ENCODE results near the gene NRDE2.
A peak's percentile ranks its signal among the peaks of the same experiment; 100 is the strongest.

Gene NRDE2

GRCh38 chr14:90295870-90296516 is 35.7 kb downstream of the NRDE2 start:
- Histone ChIP-seq H3K4me3 (replicated peaks; ENCODE audit: insufficient read depth, low read length) (no peak overlapping the region), H3K27me3 (ENCODE audit: insufficient read depth, poor library complexity, severe bottlenecking) (no peaks in the 10 kb centered on the region), H3K27ac (replicated peaks) (peak overlapping the region; percentile 91)
- TF ChIP-seq SPI1 (IDR thresholded peaks at IDR 0.05; ENCODE audit: borderline replicate concordance, low read depth) (peak; percentile 85), REST (IDR thresholded peaks at IDR 0.05; ENCODE audit: insufficient replicate concordance, low read depth) (no peak), POLR2AphosphoS5 (IDR thresholded peaks at IDR 0.05; ENCODE audit: low read depth) (peak; percentile 56; the same call in 1 of the 2 replicates), GABPA (IDR thresholded peaks at IDR 0.05; ENCODE audit: low read depth) (no peak)
- DNase-seq (ENCODE audit: low read depth in 1 of 2, low spot score in 1 of 2) = peak; percentile 67 to 79

DNA sequence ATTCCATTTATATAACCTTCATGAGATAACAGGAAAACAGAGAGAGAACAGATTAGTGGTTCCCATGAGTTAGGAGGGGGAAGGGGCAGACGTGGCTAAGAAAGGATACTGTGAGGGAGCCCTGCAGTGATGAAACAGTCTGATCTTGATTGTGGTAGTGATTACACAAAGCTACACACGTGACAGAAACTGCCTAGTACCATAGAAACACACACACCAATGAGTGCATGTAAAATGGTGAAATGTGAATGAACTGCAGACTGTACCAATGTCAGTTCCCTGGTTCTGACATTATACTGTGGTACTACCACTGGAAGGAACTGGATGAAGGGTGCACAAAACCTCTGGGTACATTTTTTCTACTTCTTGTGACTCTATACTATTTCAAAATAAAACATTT is 36.9 kb downstream of the NRDE2 start:
- Histone ChIP-seq H3K27ac (replicated peaks) (peak overlapping the region; percentile 91), H3K27me3 (ENCODE audit: insufficient read depth, poor library complexity, severe bottlenecking) (no peaks in the 10 kb centered on the region), H3K4me3 (replicated peaks; ENCODE audit: insufficient read depth, low read length) (no peak overlapping the region)
- peak; percentile 86 to 91 for DNase-seq (ENCODE audit: low read depth in 1 of 2, low spot score in 1 of 2)
- no peak for TF ChIP-seq GABPA (IDR thresholded peaks at IDR 0.05; ENCODE audit: low read depth)
- TF ChIP-seq REST (IDR thresholded peaks at IDR 0.05; ENCODE audit: insufficient replicate concordance, low read depth) = no peak
- no peak for TF ChIP-seq POLR2AphosphoS5 (IDR thresholded peaks at IDR 0.05; ENCODE audit: low read depth)
- TF ChIP-seq SPI1 (IDR thresholded peaks at IDR 0.05; ENCODE audit: borderline replicate concordance, low read depth) = no peak

GRCh38 chr14:90293766-90294730 is 37.7 kb downstream of the NRDE2 start:
- TF ChIP-seq SPI1 (IDR thresholded peaks at IDR 0.05; ENCODE audit: borderline replicate concordance, low read depth) = no peak
- no peak for TF ChIP-seq GABPA (IDR thresholded peaks at IDR 0.05; ENCODE audit: low read depth)
- no peak for TF ChIP-seq POLR2AphosphoS5 (IDR thresholded peaks at IDR 0.05; ENCODE audit: low read depth)
- no peak for TF ChIP-seq REST (IDR thresholded peaks at IDR 0.05; ENCODE audit: insufficient replicate concordance, low read depth)
- TF ChIP-seq, protein P1, sequence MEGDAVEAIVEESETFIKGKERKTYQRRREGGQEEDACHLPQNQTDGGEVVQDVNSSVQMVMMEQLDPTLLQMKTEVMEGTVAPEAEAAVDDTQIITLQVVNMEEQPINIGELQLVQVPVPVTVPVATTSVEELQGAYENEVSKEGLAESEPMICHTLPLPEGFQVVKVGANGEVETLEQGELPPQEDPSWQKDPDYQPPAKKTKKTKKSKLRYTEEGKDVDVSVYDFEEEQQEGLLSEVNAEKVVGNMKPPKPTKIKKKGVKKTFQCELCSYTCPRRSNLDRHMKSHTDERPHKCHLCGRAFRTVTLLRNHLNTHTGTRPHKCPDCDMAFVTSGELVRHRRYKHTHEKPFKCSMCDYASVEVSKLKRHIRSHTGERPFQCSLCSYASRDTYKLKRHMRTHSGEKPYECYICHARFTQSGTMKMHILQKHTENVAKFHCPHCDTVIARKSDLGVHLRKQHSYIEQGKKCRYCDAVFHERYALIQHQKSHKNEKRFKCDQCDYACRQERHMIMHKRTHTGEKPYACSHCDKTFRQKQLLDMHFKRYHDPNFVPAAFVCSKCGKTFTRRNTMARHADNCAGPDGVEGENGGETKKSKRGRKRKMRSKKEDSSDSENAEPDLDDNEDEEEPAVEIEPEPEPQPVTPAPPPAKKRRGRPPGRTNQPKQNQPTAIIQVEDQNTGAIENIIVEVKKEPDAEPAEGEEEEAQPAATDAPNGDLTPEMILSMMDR (IDR thresholded peaks at IDR 0.05; ENCODE audit: insufficient read depth, low read length) = no peak
- peak in 1 of 2 experiments; percentile 31 for DNase-seq (ENCODE audit: low read depth in 1 of 2, low spot score in 1 of 2)
- no peak overlapping the region for H3K4me3 ChIP-seq (replicated peaks; ENCODE audit: insufficient read depth, low read length)
- no peaks in the 10 kb centered on the region for H3K27me3 ChIP-seq (ENCODE audit: insufficient read depth, poor library complexity, severe bottlenecking)
- H3K27ac ChIP-seq (replicated peaks) = peak overlapping the region; percentile 91

All from HL-60 (cell line).